GM23338 (cell line): ENCODE measurements around the gene PIK3C2G. TPM values are rescaled to one million over a fixed set of nuclear protein-coding genes. Genes with fewer than 3 reads are reported as not detected.

Experiments
- ATAC-seq: fragments of 200-7000 bp; cut with Tn5 transposase; 3 replicates; pipeline ENCODE4 v1.9.1; 2020
- DNase-seq: peaks from one replicate; pipeline ENCODE4 v3.0.0-alpha.2; 2015; ENCODE audit warnings: low spot score
- H2AFZ ChIP-seq: fragments of 200-600 bp; sonication (generic); 2 replicates; pipeline ENCODE4 v1.8.0; 2016; ENCODE audit warnings: antibody characterized with exemption, mild to moderate bottlenecking, moderate library complexity
- H3F3A ChIP-seq: fragments of 200-600 bp; sonication (generic); replicated peaks from 2 replicates; pipeline ENCODE4 v1.8.0; 2017; ENCODE audit warnings: antibody characterized with exemption, mixed run types, low read depth
- H3K27ac ChIP-seq: fragments of 200-600 bp; sonication (generic); 2 replicates; pipeline ENCODE4 v1.6.1; 2016; ENCODE audit warnings: low read depth
- H3K27me3 ChIP-seq: fragments of 200-600 bp; sonication (generic); 2 replicates; pipeline ENCODE4 v1.8.0; 2016; ENCODE audit warnings: mild to moderate bottlenecking, mixed run types, moderate library complexity; ENCODE audit not compliant: insufficient read depth
- H3K36me3 ChIP-seq: fragments of 200-600 bp; sonication (generic); 2 replicates; pipeline ENCODE4 v1.8.0; 2016; ENCODE audit warnings: mild to moderate bottlenecking; ENCODE audit not compliant: insufficient read depth
- H3K4me1 ChIP-seq: fragments of 200-600 bp; sonication (generic); 2 replicates; pipeline ENCODE4 v1.8.0; 2016; ENCODE audit warnings: mild to moderate bottlenecking, moderate library complexity; ENCODE audit not compliant: insufficient read depth
- H3K4me2 ChIP-seq: fragments of 200-600 bp; sonication (generic); 2 replicates; pipeline ENCODE4 v1.7.1; 2017; ENCODE audit warnings: mixed run types
- H3K4me3 ChIP-seq: fragments of 200-600 bp; sonication (generic); 2 replicates; pipeline ENCODE4 v1.6.1; 2016; ENCODE audit warnings: mixed run types
- H3K79me2 ChIP-seq: fragments of 200-600 bp; sonication (generic); replicated peaks from 2 replicates; pipeline ENCODE4 v1.8.0; 2017; ENCODE audit warnings: mild to moderate bottlenecking; ENCODE audit not compliant: insufficient read depth
- H3K9me2 ChIP-seq: fragments of 200-600 bp; sonication (generic); 2 replicates; pipeline ENCODE4 v1.8.0; 2017; ENCODE audit not compliant: insufficient read depth
- H4K20me1 ChIP-seq: fragments of 200-600 bp; sonication (generic); replicated peaks from 2 replicates; pipeline ENCODE4 v1.8.0; 2017; ENCODE audit warnings: mild to moderate bottlenecking; ENCODE audit not compliant: insufficient read depth
- H3K27ac Mint-ChIP-seq: 2 replicates; pipeline ENCODE4 v1.8.0; 2020; ENCODE audit warnings: inconsistent platforms, mild to moderate bottlenecking, moderate library complexity, mixed read lengths
- H3K27me3 Mint-ChIP-seq: 3 replicates; pipeline ENCODE4 v1.8.0; 2022; ENCODE audit warnings: low read depth, mild to moderate bottlenecking, moderate library complexity, mixed read lengths, inconsistent platforms; ENCODE audit not compliant: insufficient read depth, poor library complexity
- H3K36me3 Mint-ChIP-seq: 3 replicates; pipeline ENCODE4 v1.8.0; 2021; ENCODE audit warnings: low read depth, mild to moderate bottlenecking, inconsistent platforms, moderate library complexity, mixed read lengths
- H3K4me1 Mint-ChIP-seq: 3 replicates; pipeline ENCODE4 v1.8.0; 2020; ENCODE audit warnings: mild to moderate bottlenecking, inconsistent platforms, mixed read lengths
- H3K4me3 Mint-ChIP-seq: 3 replicates; pipeline ENCODE4 v1.8.0; 2021; ENCODE audit warnings: moderate library complexity, mild to moderate bottlenecking, inconsistent platforms, mixed read lengths
- H3K9me3 Mint-ChIP-seq: 3 replicates; pipeline ENCODE4 v1.8.0; 2020; ENCODE audit warnings: moderate library complexity, mild to moderate bottlenecking, inconsistent platforms, mixed read lengths
- CREB1 ChIP-seq: fragments of 250-450 bp; sonication (Bioruptor Pico); IDR thresholded peaks from 2 replicates; pipeline ENCODE4 v1.5.0; 2020; ENCODE audit warnings: low read depth, mild to moderate bottlenecking, moderate library complexity
- ETS1 ChIP-seq: IDR thresholded peaks from 2 replicates; pipeline ENCODE4 v1.6.1; 2016; ENCODE audit warnings: antibody characterized with exemption
- EZH2 ChIP-seq: fragments of 200-600 bp; sonication (generic); IDR thresholded peaks from one replicate; pipeline ENCODE4 v1.8.0; 2017; ENCODE audit warnings: antibody characterized with exemption, mild to moderate bottlenecking, low read depth; ENCODE audit not compliant: unreplicated experiment
- EZH2phosphoT487 ChIP-seq: fragments of 200-600 bp; sonication (generic); IDR thresholded peaks from one replicate; pipeline ENCODE4 v1.8.1; 2018; ENCODE audit warnings: antibody characterized with exemption; ENCODE audit not compliant: unreplicated experiment
- JUNB ChIP-seq: IDR thresholded peaks from one replicate; pipeline ENCODE4 v1.6.1; 2016; ENCODE audit warnings: antibody characterized with exemption; ENCODE audit not compliant: unreplicated experiment
- NANOG ChIP-seq: IDR thresholded peaks from 2 replicates; pipeline ENCODE4 v1.6.1; 2016; ENCODE audit warnings: antibody characterized with exemption, borderline replicate concordance
- POLR2AphosphoS5 ChIP-seq: IDR thresholded peaks from 2 replicates; pipeline ENCODE4 v1.6.1; 2016; ENCODE audit warnings: antibody characterized with exemption, low read depth
- REST ChIP-seq: IDR thresholded peaks from one replicate; pipeline ENCODE4 v1.6.1; 2018; ENCODE audit warnings: antibody characterized with exemption; ENCODE audit not compliant: unreplicated experiment
- STAT1 ChIP-seq: IDR thresholded peaks from one replicate; pipeline ENCODE4 v1.6.1; 2016; ENCODE audit warnings: antibody characterized with exemption; ENCODE audit not compliant: unreplicated experiment
- ZNF114 ChIP-seq: fragments of 250-450 bp; sonication (Bioruptor Pico); IDR thresholded peaks from 2 replicates; pipeline ENCODE4 v1.5.0; 2020; ENCODE audit warnings: mild to moderate bottlenecking, moderate library complexity
- ZNF331 ChIP-seq: fragments of 250-450 bp; sonication (Bioruptor Pico); IDR thresholded peaks from 2 replicates; pipeline ENCODE4 v1.5.0; 2020; ENCODE audit warnings: low read depth, mild to moderate bottlenecking, moderate library complexity
- ZNF462 ChIP-seq: fragments of 250-450 bp; sonication (Bioruptor Pico); IDR thresholded peaks from 2 replicates; pipeline ENCODE4 v1.5.0; 2020; ENCODE audit warnings: mild to moderate bottlenecking, moderate library complexity
- polyA plus RNA-seq: library from polyadenylated mRNA; unstranded; fragments of >200 nt; fragmentation: Nextera tagmentation; extraction: Ambion mirVana; gene quantifications from 2 replicates; pipeline ENCODE4 v1.2.1, GENCODE V29; 2016
- total RNA-seq: library from RNA; depleted of rRNA; stranded (reverse); fragments of >200 nt; shearing (Covaris generic); gene quantifications from 2 replicates; pipeline ENCODE4 v1.2.3, GENCODE V29; 2014
- TF ChIP-seq, protein P1 (sequence below), 2 experiments: fragments of 200-600 bp in 1 of 2; sonication (generic) in 1 of 2; conservative IDR thresholded peaks; 2 replicates each; pipeline versions ENCODE4 v1.5.1 to v1.6.1; 2016 to 2017; ENCODE audit warnings: antibody characterized with exemption in 2 of 2, low read depth in 2 of 2, mild to moderate bottlenecking in 2 of 2, moderate library complexity in 1 of 2

Gene PIK3C2G
- total and polyA plus RNA-seq, 2 experiments from 2014 or later, result not detected

DNA sequence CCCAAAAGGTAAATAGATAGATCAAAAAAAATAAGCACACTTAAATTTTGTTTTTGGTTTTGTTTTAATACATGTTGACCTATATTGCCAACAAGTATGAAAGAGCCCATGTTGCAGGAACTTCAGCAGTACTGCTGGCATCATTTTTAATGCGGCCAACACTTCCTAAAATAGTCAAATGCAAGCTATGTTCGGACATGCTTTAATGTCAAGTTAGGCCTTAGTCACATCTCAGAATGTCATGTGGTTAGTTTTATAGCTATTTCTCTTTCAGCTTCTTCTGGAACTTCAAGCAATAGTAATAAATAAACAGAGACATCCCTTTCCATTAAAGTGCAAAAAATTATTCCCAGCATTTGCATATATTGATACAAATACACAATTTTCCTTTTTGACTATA, 153.4 kb downstream of the PIK3C2G start:
- Mint-ChIP-seq H3K27me3 (peaks cover 2% of the 10 kb centered on the region), H3K9me3 (no peaks in the 10 kb centered on the region; the same call in 2 of the 3 replicates), H3K27ac (no peak overlapping the region), H3K4me3 (no peak overlapping the region), H3K4me1 (peaks cover 3% of the 10 kb centered on the region; the same call in 2 of the 3 replicates), H3K36me3 (no peaks in the 10 kb centered on the region)
- Histone ChIP-seq H3F3A (no peaks in the 10 kb centered on the region), H3K36me3 (no peaks in the 10 kb centered on the region), H3K27ac (no peak overlapping the region), H3K4me1 (peaks cover 6% of the 10 kb centered on the region), H3K9me2 (no peaks in the 10 kb centered on the region), H4K20me1 (no peaks in the 10 kb centered on the region), H3K4me3 (no peak overlapping the region), H2AFZ (no peak overlapping the region), H3K79me2 (no peaks in the 10 kb centered on the region), H3K4me2 (no peak overlapping the region), H3K27me3 (no peaks in the 10 kb centered on the region)
- TF ChIP-seq EZH2phosphoT487, result no peak
- TF ChIP-seq CREB1 (CRISPR knock-in tag), result no peak
- TF ChIP-seq STAT1, result no peak
- no peak for TF ChIP-seq ETS1
- TF ChIP-seq REST, result no peak
- no peak for TF ChIP-seq ZNF114 (CRISPR knock-in tag)
- TF ChIP-seq, protein P1, sequence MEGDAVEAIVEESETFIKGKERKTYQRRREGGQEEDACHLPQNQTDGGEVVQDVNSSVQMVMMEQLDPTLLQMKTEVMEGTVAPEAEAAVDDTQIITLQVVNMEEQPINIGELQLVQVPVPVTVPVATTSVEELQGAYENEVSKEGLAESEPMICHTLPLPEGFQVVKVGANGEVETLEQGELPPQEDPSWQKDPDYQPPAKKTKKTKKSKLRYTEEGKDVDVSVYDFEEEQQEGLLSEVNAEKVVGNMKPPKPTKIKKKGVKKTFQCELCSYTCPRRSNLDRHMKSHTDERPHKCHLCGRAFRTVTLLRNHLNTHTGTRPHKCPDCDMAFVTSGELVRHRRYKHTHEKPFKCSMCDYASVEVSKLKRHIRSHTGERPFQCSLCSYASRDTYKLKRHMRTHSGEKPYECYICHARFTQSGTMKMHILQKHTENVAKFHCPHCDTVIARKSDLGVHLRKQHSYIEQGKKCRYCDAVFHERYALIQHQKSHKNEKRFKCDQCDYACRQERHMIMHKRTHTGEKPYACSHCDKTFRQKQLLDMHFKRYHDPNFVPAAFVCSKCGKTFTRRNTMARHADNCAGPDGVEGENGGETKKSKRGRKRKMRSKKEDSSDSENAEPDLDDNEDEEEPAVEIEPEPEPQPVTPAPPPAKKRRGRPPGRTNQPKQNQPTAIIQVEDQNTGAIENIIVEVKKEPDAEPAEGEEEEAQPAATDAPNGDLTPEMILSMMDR (conservative IDR thresholded peaks at IDR 0.05; ENCODE audit: low read depth in 2 of 2), result no peak
- no peak for TF ChIP-seq EZH2
- TF ChIP-seq POLR2AphosphoS5, result no peak
- TF ChIP-seq ZNF331 (CRISPR knock-in tag), result no peak
- TF ChIP-seq ZNF462 (CRISPR knock-in tag), result no peak
- TF ChIP-seq JUNB, result no peak
- no peak for TF ChIP-seq NANOG
- DNase-seq (no peak), ATAC-seq (no peak)
